GM19397 (cell line): ENCODE results near the gene RELN.
"Not testable (repeated sequence)": the region's sequence is repeated elsewhere in the genome, so short reads cannot be mapped to it uniquely, and the experiment has no call there.

ENCODE experiments used
- ATAC-seq: cut with Tn5 transposase; IDR thresholded peaks from one replicate; pipeline ENCODE4 v1.9.1; 2021; ENCODE audit warnings: mild to moderate bottlenecking, moderate library complexity; ENCODE audit not compliant: unreplicated experiment

Gene RELN

GRCh38 chr7:103795787-103796186 lies 193.7 kb downstream of the RELN start:
- no peak for ATAC-seq

- no peak for ATAC-seq
Observed at GRCh38 chr7:103795107-103795506, 194.4 kb downstream of the RELN start.

- ATAC-seq, result no peak
Observed at GRCh38 chr7:103794424-103794823, 195.0 kb downstream of the RELN start.

- no peak for ATAC-seq
Observed at GRCh38 chr7:103793614-103794013, 195.8 kb downstream of the RELN start.

- no peak for ATAC-seq
Observed at GRCh38 chr7:103791894-103792293, 197.6 kb downstream of the RELN start.

- not testable (repeated sequence) for ATAC-seq
Observed at GRCh38 chr7:103787041-103787440, 202.4 kb downstream of the RELN start.

- no peak for ATAC-seq
Observed at GRCh38 chr7:103784646-103785286, 204.7 kb downstream of the RELN start.

- no peak for ATAC-seq
Observed at GRCh38 chr7:103781409-103781808, 208.0 kb downstream of the RELN start.

GRCh38 chr7:103780561-103780960 lies 208.9 kb downstream of the RELN start:
- ATAC-seq, result not testable (repeated sequence)

- ATAC-seq, result no peak
Observed at GRCh38 chr7:103777440-103777839, 212.0 kb downstream of the RELN start.

- ATAC-seq, result no peak
Observed at GRCh38 chr7:103773726-103774125, 215.7 kb downstream of the RELN start.

- ATAC-seq, result no peak
Observed at GRCh38 chr7:103772171-103772773, 217.2 kb downstream of the RELN start.

GRCh38 chr7:103771294-103771693 lies 218.2 kb downstream of the RELN start:
- ATAC-seq, result no peak

- ATAC-seq, result no peak
Observed at GRCh38 chr7:103766660-103767059, 222.8 kb downstream of the RELN start.

- no peak for ATAC-seq
Observed at GRCh38 chr7:103765901-103766300, 223.6 kb downstream of the RELN start.

GRCh38 chr7:103764901-103765300 lies 224.6 kb downstream of the RELN start:
- no peak for ATAC-seq

GRCh38 chr7:103762877-103763276 lies 226.6 kb downstream of the RELN start:
- ATAC-seq, result no peak

- ATAC-seq, result no peak
Observed at GRCh38 chr7:103762065-103762760, 227.2 kb downstream of the RELN start.

- no peak for ATAC-seq
Observed at GRCh38 chr7:103752995-103753394, 236.5 kb downstream of the RELN start.

GRCh38 chr7:103751311-103751880 lies 238.1 kb downstream of the RELN start:
- ATAC-seq, result no peak

GRCh38 chr7:103748680-103749079 lies 240.8 kb downstream of the RELN start:
- ATAC-seq, result no peak

- ATAC-seq, result no peak
Observed at GRCh38 chr7:103735377-103735776, 254.1 kb downstream of the RELN start.
